Duodenal mucosa (tissue), 2 donors: ENCODE measurements around the gene POLK.

Experiments used
- H3K27ac ChIP-seq: one replicate; pipeline ENCODE4 v1.7.0; 2013; ENCODE audit warnings: low read depth, low read length
- H3K27me3 ChIP-seq, 2 donors: one replicate each; pipeline ENCODE4 v1.7.0; 2013; ENCODE audit warnings: low read length in 2 of 2, control low read depth in 1 of 2; ENCODE audit not compliant: insufficient read depth in 2 of 2, control insufficient read depth in 1 of 2
- H3K36me3 ChIP-seq, 2 donors: one replicate each; pipeline ENCODE4 v1.7.0; 2013; ENCODE audit warnings: low read length in 2 of 2, control low read depth in 1 of 2; ENCODE audit not compliant: insufficient read depth in 2 of 2, control insufficient read depth in 1 of 2
- H3K4me1 ChIP-seq, 2 donors: one replicate each; pipeline ENCODE4 v1.7.0; 2013; ENCODE audit warnings: low read length in 2 of 2, control low read depth in 1 of 2; ENCODE audit not compliant: insufficient read depth in 2 of 2, control insufficient read depth in 1 of 2
- H3K4me3 ChIP-seq, 2 donors: one replicate each; pipeline ENCODE4 v1.7.0; 2013; ENCODE audit warnings: low read length in 2 of 2, low read depth in 1 of 2
- H3K9ac ChIP-seq, 2 donors: one replicate each; pipeline ENCODE4 v1.7.0; 2013; ENCODE audit warnings: low read length in 2 of 2, low read depth in 1 of 2
- H3K9me3 ChIP-seq, 2 donors: one replicate each; pipeline ENCODE4 v1.7.0; 2013; ENCODE audit warnings: low read length in 2 of 2, control low read depth in 1 of 2; ENCODE audit not compliant: control insufficient read depth in 1 of 2

Gene POLK

GRCh38 chr5:75623846-75624245 is 112.2 kb downstream of the POLK start:
- Histone ChIP-seq H3K4me3 (no peak overlapping the region), H3K27ac (no peak overlapping the region), H3K9me3 (no peaks in the 10 kb centered on the region), H3K36me3 (no peaks in the 10 kb centered on the region), H3K9ac (no peak overlapping the region), H3K27me3 (no peaks in the 10 kb centered on the region), H3K4me1 (peaks cover 23 to 34% of the 10 kb centered on the region in 2 donors)

GRCh38 chr5:75626959-75627358 is 115.3 kb downstream of the POLK start:
- Histone ChIP-seq H3K9me3 (no peaks in the 10 kb centered on the region), H3K9ac (no peak overlapping the region), H3K27ac (no peak overlapping the region), H3K27me3 (no peaks in the 10 kb centered on the region), H3K4me1 (peaks cover 9 to 18% of the 10 kb centered on the region in 2 donors), H3K36me3 (no peaks in the 10 kb centered on the region), H3K4me3 (no peak overlapping the region)

- H3K36me3 ChIP-seq = no peaks in the 10 kb centered on the region
- no peaks in the 10 kb centered on the region for H3K27me3 ChIP-seq
- H3K4me1 ChIP-seq = peaks cover 4 to 14% of the 10 kb centered on the region in 2 donors
- H3K4me3 ChIP-seq = no peak overlapping the region
- H3K27ac ChIP-seq = no peak overlapping the region
- H3K9ac ChIP-seq = no peak overlapping the region
- H3K9me3 ChIP-seq = no peaks in the 10 kb centered on the region
Observed at GRCh38 chr5:75627801-75628200, 116.1 kb downstream of the POLK start.

- no peaks in the 10 kb centered on the region for H3K4me1 ChIP-seq
- no peaks in the 10 kb centered on the region for H3K36me3 ChIP-seq
- no peak overlapping the region for H3K9ac ChIP-seq
- no peaks in the 10 kb centered on the region for H3K9me3 ChIP-seq
- H3K4me3 ChIP-seq = no peak overlapping the region
- H3K27ac ChIP-seq = no peak overlapping the region
- no peaks in the 10 kb centered on the region for H3K27me3 ChIP-seq
Observed at GRCh38 chr5:75630875-75631274, 119.2 kb downstream of the POLK start.

GRCh38 chr5:75632321-75632720 is 120.6 kb downstream of the POLK start:
- Histone ChIP-seq H3K9me3 (no peaks in the 10 kb centered on the region), H3K27me3 (no peaks in the 10 kb centered on the region), H3K27ac (no peak overlapping the region), H3K4me3 (no peak overlapping the region), H3K9ac (no peak overlapping the region), H3K4me1 (no peaks in the 10 kb centered on the region), H3K36me3 (no peaks in the 10 kb centered on the region)

GRCh38 chr5:75637949-75638348 is 126.3 kb downstream of the POLK start:
- no peak overlapping the region for H3K27ac ChIP-seq
- H3K4me3 ChIP-seq = no peak overlapping the region
- H3K9me3 ChIP-seq = no peaks in the 10 kb centered on the region

GRCh38 chr5:75639535-75640311 is 128.0 kb downstream of the POLK start:
- no peak overlapping the region for H3K27ac ChIP-seq
- no peaks in the 10 kb centered on the region for H3K36me3 ChIP-seq
- no peaks in the 10 kb centered on the region for H3K9me3 ChIP-seq
- H3K4me1 ChIP-seq = no peaks in the 10 kb centered on the region
- H3K4me3 ChIP-seq = no peak overlapping the region
- no peaks in the 10 kb centered on the region for H3K27me3 ChIP-seq
- H3K9ac ChIP-seq = no peak overlapping the region

More at GRCh38 chr5:75637949-75638348, 126.3 kb downstream of the POLK start:
- Histone ChIP-seq H3K4me1 (no peaks in the 10 kb centered on the region), H3K27me3 (no peaks in the 10 kb centered on the region), H3K36me3 (no peaks in the 10 kb centered on the region), H3K9ac (no peak overlapping the region)

- no peak overlapping the region for H3K27ac ChIP-seq
- no peaks in the 10 kb centered on the region for H3K9me3 ChIP-seq
- H3K4me1 ChIP-seq = no peaks in the 10 kb centered on the region
- no peaks in the 10 kb centered on the region for H3K36me3 ChIP-seq
- no peaks in the 10 kb centered on the region for H3K27me3 ChIP-seq
- no peak overlapping the region for H3K4me3 ChIP-seq
- no peak overlapping the region for H3K9ac ChIP-seq
Observed at GRCh38 chr5:75640395-75640794, 128.7 kb downstream of the POLK start.

GRCh38 chr5:75640826-75641225 is 129.1 kb downstream of the POLK start:
- Histone ChIP-seq H3K9ac (no peak overlapping the region), H3K4me1 (no peaks in the 10 kb centered on the region), H3K36me3 (no peaks in the 10 kb centered on the region), H3K27me3 (no peaks in the 10 kb centered on the region), H3K27ac (no peak overlapping the region), H3K9me3 (no peaks in the 10 kb centered on the region), H3K4me3 (no peak overlapping the region)

GRCh38 chr5:75648712-75649111 is 137.0 kb downstream of the POLK start:
- Histone ChIP-seq H3K4me1 (peaks cover 3 to 6% of the 10 kb centered on the region in 2 donors), H3K4me3 (peak overlapping the region in 1 of 2 donors; percentile 15), H3K27ac (no peak overlapping the region), H3K27me3 (no peaks in the 10 kb centered on the region), H3K9me3 (no peaks in the 10 kb centered on the region), H3K9ac (no peak overlapping the region), H3K36me3 (no peaks in the 10 kb centered on the region)
